ENCODE results near the gene THADA.

- TF ChIP-seq CTCF (optimal IDR thresholded peaks at IDR 0.05 in 1 of 3, IDR thresholded peaks at IDR 0.05 in 1 of 3, conservative IDR thresholded peaks at IDR 0.05 in 1 of 3; ENCODE audit: extremely low read depth in 1 of 3, insufficient read depth in 2 of 3, low read length in 3 of 3) (no peak), EZH2 (IDR thresholded peaks at IDR 0.05; ENCODE audit: low read length) (no peak)
Observed at GRCh38 chr2:43292851-43293743, 302.7 kb downstream of the THADA start.

All from keratinocyte (primary cell).